SHP77 (cell line): ENCODE results near the gene KCMF1.

Source experiments
- DNase-seq, 2 experiments: peaks; one replicate each; lab custom pipeline; 2025; lab: John Stamatoyannopoulos, UW

Gene KCMF1

GRCh38 chr2:85078536-85078935, 107.6 kb downstream of the KCMF1 start:
- no peak for DNase-seq

- DNase-seq = no peak
Measured at GRCh38 chr2:85083092-85083491, 112.1 kb downstream of the KCMF1 start.

GRCh38 chr2:85085563-85085962, 114.6 kb downstream of the KCMF1 start:
- DNase-seq = no peak

DNA sequence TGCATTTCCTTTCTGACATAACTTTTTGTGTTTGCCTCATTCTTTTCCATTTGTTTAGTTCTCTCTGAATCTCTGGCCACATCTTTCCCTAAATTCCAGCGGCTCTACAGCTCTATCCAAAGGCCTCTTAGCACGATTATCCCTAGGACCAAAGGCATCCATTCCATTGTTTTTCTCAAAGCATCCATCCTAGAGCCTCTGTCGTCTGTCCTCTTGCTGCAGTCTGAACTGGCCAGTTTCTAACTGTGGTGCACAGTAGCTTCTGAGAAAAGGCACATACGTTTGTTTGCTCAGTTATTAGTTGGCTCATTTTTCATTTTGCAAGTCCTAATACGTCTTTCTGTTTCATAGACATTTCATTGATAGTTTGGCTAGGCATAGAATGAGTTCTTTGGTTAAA, 116.6 kb downstream of the KCMF1 start:
- DNase-seq = no peak

DNA sequence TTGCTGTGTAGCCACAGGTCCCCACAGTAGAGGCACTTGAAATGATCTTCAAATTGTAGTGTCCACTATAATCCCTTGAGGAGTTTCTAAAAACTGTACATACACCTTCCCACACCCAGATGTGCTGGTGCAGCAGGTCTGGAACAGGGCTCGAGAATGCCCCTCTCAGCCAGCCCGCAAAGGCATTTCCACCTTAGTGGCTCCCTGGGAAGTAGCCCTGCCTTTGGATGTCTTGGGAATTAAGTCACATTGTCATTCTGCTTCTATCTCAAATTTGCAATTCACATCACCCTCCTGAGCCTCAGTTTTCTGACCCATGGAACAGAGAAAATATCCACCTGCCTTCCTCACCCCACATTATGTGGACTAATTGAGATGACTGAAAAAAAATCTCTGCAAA, 118.0 kb downstream of the KCMF1 start:
- DNase-seq = no peak

DNA sequence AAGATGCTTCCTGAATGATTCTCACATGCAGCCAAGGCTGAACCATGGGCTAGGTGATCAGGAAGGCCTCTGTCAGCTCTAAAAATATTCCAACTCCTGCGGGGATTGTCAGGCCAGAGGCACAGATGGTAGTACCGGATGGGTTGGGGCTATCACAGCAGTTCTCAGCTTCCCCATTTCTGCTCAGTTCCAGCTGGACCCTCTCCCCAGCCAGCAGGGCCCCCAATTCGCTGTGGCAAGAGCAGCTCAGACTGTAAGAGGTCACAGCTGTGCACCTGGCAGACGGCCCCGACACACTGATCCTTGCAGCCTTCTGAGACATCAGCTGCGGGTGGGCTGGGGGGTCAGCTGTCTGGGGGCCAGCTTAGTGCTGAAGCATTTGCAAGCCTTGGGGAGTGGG, 118.6 kb downstream of the KCMF1 start:
- no peak for DNase-seq

- no peak for DNase-seq
Measured at GRCh38 chr2:85091838-85092237, 120.9 kb downstream of the KCMF1 start.

GRCh38 chr2:85095094-85095493, 124.1 kb downstream of the KCMF1 start:
- no peak for DNase-seq

DNA sequence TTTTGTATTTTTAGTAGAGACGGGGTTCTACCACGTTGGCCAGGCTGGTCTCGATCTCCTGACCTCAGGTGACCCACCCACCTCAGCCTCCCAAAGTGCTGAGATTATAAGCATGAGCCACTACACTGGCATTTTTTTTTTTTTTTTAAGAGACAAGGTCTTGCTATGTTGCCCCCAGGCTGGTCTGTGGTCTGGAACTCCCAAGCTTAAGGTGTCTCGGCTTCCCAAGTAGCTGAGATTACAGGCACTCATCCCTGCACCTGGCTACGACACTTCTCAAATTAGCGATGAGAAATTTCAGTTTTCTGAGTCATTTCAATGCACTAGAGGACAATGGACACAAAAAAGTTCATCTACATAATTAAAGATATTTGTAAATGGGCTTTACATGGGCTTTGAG, 125.7 kb downstream of the KCMF1 start:
- DNase-seq = no peak

- DNase-seq = no peak
Measured at GRCh38 chr2:85104228-85104627, 133.3 kb downstream of the KCMF1 start.

DNA sequence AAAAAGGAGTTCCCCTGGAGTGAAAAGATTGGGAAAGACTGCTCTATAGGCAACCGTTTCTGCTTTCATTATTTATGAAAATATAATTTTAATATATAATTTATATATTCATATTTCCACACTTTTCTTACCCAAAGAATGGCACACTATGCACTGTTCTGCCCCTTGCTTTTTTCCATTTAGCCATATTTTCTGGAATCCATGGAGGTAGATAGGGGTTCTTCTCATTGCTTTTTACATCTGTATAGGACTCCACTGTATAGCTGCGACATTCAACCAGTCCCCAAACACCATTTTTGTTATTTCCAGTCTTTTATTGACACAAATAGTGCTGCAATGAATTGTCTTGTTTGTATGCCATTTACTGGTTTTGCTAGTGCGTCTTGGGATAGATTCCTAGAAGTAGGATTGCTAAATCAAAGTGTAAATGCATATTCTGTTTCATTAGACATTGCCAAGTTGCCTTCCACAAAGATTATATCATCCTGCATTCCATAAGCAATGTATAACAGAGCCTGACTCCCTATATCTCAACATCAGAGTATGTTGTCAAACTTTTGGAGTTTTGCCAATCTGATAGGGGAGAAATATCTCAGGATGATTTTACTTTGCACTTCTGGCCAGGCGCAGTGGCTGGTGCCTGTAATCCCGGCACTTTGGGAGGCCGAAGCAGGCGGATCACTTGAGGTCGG, 135.7 kb downstream of the KCMF1 start:
- no peak for DNase-seq
